Fibroblast of lung (primary cell): ENCODE results near the gene PDK1. TPM values are rescaled to one million over a fixed set of nuclear protein-coding genes. Genes with fewer than 3 reads are reported as not detected.

ENCODE experiments used
- DNase-seq, 2 donors: peaks; one replicate each; pipeline versions ENCODE4 v3.0.0 to v3.0.0-alpha.2; 2010; ENCODE audit warnings: low read depth in 2 of 2
- H2AFZ ChIP-seq: 2 replicates; pipeline ENCODE4 v1.5.1; 2012; ENCODE audit warnings: low read length, control low read depth, inconsistent platforms
- H3K27ac ChIP-seq: 2 replicates; pipeline ENCODE4 v1.5.1; 2011; ENCODE audit warnings: low read length, control low read depth; ENCODE audit not compliant: insufficient read depth
- H3K27me3 ChIP-seq: 2 replicates; pipeline ENCODE4 v1.5.1; 2011; ENCODE audit warnings: mild to moderate bottlenecking, low read length; ENCODE audit not compliant: control insufficient read depth, insufficient read depth
- H3K36me3 ChIP-seq: 2 replicates; pipeline ENCODE4 v1.5.1; 2011; ENCODE audit warnings: low read length; ENCODE audit not compliant: control insufficient read depth, insufficient read depth
- H3K4me1 ChIP-seq: 2 replicates; pipeline ENCODE4 v1.5.1; 2011; ENCODE audit warnings: low read length; ENCODE audit not compliant: control insufficient read depth, insufficient read depth; ENCODE audit errors: extremely low read depth
- H3K4me2 ChIP-seq: 2 replicates; pipeline ENCODE4 v1.5.1; 2011; ENCODE audit warnings: low read length, control low read depth; ENCODE audit not compliant: insufficient read depth; ENCODE audit errors: extremely low read depth
- H3K4me3 ChIP-seq, 4 experiments: fragments of 200-600 bp in 1 of 4; sonication (generic) in 1 of 4; replicated peaks in 1 of 4; 2 replicates each; pipeline ENCODE4 v1.5.1; 2011 to 2016; ENCODE audit warnings: low read length in 4 of 4, low read depth in 3 of 4, mild to moderate bottlenecking in 3 of 4, control low read depth in 2 of 4, inconsistent platforms in 1 of 4, mixed read lengths in 1 of 4; ENCODE audit not compliant: insufficient read depth in 1 of 4; ENCODE audit errors: control extremely low read depth in 1 of 4
- H3K79me2 ChIP-seq: 2 replicates; pipeline ENCODE4 v1.5.1; 2012; ENCODE audit warnings: mild to moderate bottlenecking, low read length, inconsistent platforms; ENCODE audit not compliant: control insufficient read depth, insufficient read depth
- H3K9ac ChIP-seq: 2 replicates; pipeline ENCODE4 v1.5.1; 2011; ENCODE audit warnings: mild to moderate bottlenecking, low read length, control low read depth; ENCODE audit not compliant: insufficient read depth
- H3K9me3 ChIP-seq: 2 replicates; pipeline ENCODE4 v1.5.1; 2012; ENCODE audit warnings: low read depth, low read length; ENCODE audit not compliant: control insufficient read depth, insufficient read depth
- H4K20me1 ChIP-seq: 2 replicates; pipeline ENCODE4 v1.5.1; 2011; ENCODE audit warnings: low read length; ENCODE audit not compliant: control insufficient read depth, insufficient read depth; ENCODE audit errors: extremely low read depth
- EZH2 ChIP-seq: IDR thresholded peaks from 2 replicates; pipeline ENCODE4 v1.5.1; 2012; ENCODE audit warnings: low read length, control low read depth, mild to moderate bottlenecking; ENCODE audit errors: missing control alignments
- polyA plus RNA-seq, 2 donors: library from polyadenylated mRNA; depleted of rRNA in 1 of 2; stranded (reverse) in 1 of 2; unstranded in 1 of 2; fragments of >200 nt; gene quantifications; 2 replicates each; pipeline ENCODE4 v1.2.1, GENCODE V29; 2011 to 2012; ENCODE audit warnings: missing spikeins in 1 of 2
- total RNA-seq: library from RNA; depleted of rRNA; stranded (reverse); fragments of >200 nt; gene quantifications from 2 replicates; pipeline ENCODE4 v1.2.1, GENCODE V29; 2014
- TF ChIP-seq, protein P1 (sequence below), 2 donors: IDR thresholded peaks in 1 of 2; conservative IDR thresholded peaks in 1 of 2; 1 replicate in 1 of 2; 2 replicates in 1 of 2; pipeline ENCODE4 v1.5.1; 2011 to 2012; ENCODE audit warnings: low read length in 2 of 2, control low read depth in 1 of 2, inconsistent platforms in 1 of 2, low read depth in 1 of 2, mild to moderate bottlenecking in 1 of 2

PDK1 gene
- total and polyA plus RNA-seq, 2 donors (not counting 1 experiment from before 2014, with no cell fraction given) = 11.2 to 63.0 TPM

DNA sequence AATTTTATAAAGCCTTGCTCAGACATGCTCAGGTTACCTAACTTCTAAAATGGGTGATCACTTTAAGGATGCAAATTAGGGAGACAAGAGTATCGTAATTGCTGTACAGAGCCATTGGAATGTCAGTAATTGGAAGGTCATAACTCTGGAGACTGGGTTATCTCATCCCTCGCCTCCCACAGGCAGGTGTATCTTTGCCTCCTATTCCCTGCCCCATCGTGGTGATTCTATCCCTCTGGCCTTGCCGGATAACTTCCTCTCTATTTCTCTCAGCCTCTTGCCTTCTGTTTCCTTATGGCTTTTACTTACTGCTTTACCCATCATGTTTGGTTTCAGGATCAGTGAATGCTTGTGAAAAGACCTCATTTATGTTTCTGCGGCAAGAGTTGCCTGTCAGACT is 2.5 kb downstream of the PDK1 start:
- no peak for DNase-seq
- Histone ChIP-seq H3K9me3 (no peaks in the 10 kb centered on the region), H3K4me2 (peak overlapping the region; percentile 32), H3K9ac (no peak overlapping the region), H3K27me3 (no peaks in the 10 kb centered on the region), H2AFZ (no peak overlapping the region), H3K79me2 (peaks cover 31% of the 10 kb centered on the region), H4K20me1 (no peaks in the 10 kb centered on the region), H3K36me3 (no peaks in the 10 kb centered on the region), H3K4me3 (peak overlapping the region in 1 of 4 experiments; percentile 87), H3K27ac (no peak overlapping the region), H3K4me1 (no peaks in the 10 kb centered on the region)
- TF ChIP-seq EZH2 = no peak
- TF ChIP-seq, protein P1, sequence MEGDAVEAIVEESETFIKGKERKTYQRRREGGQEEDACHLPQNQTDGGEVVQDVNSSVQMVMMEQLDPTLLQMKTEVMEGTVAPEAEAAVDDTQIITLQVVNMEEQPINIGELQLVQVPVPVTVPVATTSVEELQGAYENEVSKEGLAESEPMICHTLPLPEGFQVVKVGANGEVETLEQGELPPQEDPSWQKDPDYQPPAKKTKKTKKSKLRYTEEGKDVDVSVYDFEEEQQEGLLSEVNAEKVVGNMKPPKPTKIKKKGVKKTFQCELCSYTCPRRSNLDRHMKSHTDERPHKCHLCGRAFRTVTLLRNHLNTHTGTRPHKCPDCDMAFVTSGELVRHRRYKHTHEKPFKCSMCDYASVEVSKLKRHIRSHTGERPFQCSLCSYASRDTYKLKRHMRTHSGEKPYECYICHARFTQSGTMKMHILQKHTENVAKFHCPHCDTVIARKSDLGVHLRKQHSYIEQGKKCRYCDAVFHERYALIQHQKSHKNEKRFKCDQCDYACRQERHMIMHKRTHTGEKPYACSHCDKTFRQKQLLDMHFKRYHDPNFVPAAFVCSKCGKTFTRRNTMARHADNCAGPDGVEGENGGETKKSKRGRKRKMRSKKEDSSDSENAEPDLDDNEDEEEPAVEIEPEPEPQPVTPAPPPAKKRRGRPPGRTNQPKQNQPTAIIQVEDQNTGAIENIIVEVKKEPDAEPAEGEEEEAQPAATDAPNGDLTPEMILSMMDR (conservative IDR thresholded peaks at IDR 0.05 in 1 of 2, IDR thresholded peaks at IDR 0.05 in 1 of 2; ENCODE audit: low read depth in 1 of 2, low read length in 2 of 2) = no peak

DNA sequence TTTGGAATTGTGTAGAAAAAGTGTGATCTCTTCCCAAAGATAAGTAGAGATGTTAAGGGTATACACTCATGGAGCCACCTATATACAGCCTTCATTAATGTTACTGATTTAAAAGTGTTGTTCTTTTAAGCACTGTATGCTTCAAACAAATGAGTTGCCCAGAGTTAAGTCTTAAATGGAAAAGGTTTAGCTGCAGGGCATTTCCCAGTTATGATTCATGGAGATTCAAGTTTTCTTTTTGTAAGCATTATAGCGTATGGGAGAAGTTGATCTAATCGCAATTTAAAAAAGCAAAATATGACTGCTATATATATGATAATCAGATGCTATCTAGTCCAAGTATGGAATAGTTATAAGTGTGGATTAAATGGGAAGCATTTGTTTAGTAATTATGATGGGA is 4.8 kb downstream of the PDK1 start:
- no peak overlapping the region for H3K4me2 ChIP-seq
- no peak for DNase-seq
- H2AFZ ChIP-seq = no peak overlapping the region
- no peak overlapping the region for H3K9ac ChIP-seq
- peaks cover 4% of the 10 kb centered on the region for H3K36me3 ChIP-seq
- H3K4me1 ChIP-seq = no peaks in the 10 kb centered on the region
- no peak for TF ChIP-seq EZH2
- TF ChIP-seq, protein P1 (conservative IDR thresholded peaks at IDR 0.05 in 1 of 2, IDR thresholded peaks at IDR 0.05 in 1 of 2; ENCODE audit: low read depth in 1 of 2, low read length in 2 of 2) = no peak
- H3K79me2 ChIP-seq = peaks cover 31% of the 10 kb centered on the region
- H4K20me1 ChIP-seq = no peaks in the 10 kb centered on the region
- H3K27ac ChIP-seq = no peak overlapping the region
- no peaks in the 10 kb centered on the region for H3K27me3 ChIP-seq
- no peaks in the 10 kb centered on the region for H3K9me3 ChIP-seq
- H3K4me3 ChIP-seq = no peak overlapping the region

GRCh38 chr2:172561270-172561669 is 5.4 kb downstream of the PDK1 start:
- Histone ChIP-seq H3K4me2 (no peak overlapping the region), H2AFZ (no peak overlapping the region), H3K27ac (no peak overlapping the region), H3K36me3 (peaks cover 4% of the 10 kb centered on the region), H3K4me1 (no peaks in the 10 kb centered on the region), H3K79me2 (peaks cover 31% of the 10 kb centered on the region), H3K9me3 (no peaks in the 10 kb centered on the region), H4K20me1 (no peaks in the 10 kb centered on the region), H3K4me3 (peak overlapping the region in 1 of 4 experiments; percentile 1), H3K27me3 (no peaks in the 10 kb centered on the region), H3K9ac (no peak overlapping the region)
- TF ChIP-seq, protein P1 (conservative IDR thresholded peaks at IDR 0.05 in 1 of 2, IDR thresholded peaks at IDR 0.05 in 1 of 2; ENCODE audit: low read depth in 1 of 2, low read length in 2 of 2) = no peak
- no peak for TF ChIP-seq EZH2
- peak in 1 of 2 donors; percentile 49 for DNase-seq
